Cardiac muscle cell (in vitro differentiated cells and primary cell): ENCODE measurements around the gene IKZF3. TPM values are rescaled to one million over a fixed set of nuclear protein-coding genes. Genes with fewer than 3 reads are reported as not detected.

Experiments used
- DNase-seq, 2 donors: peaks; one replicate each; pipeline versions ENCODE4 v3.0.0 to v3.0.0-alpha.2; 2010 to 2017; ENCODE audit warnings: low read depth in 1 of 2, low spot score in 1 of 2
- H3K27ac ChIP-seq: fragments of 200-600 bp; sonication (generic); 2 replicates; pipeline ENCODE4 v1.5.1; 2016
- H3K27me3 ChIP-seq: fragments of 200-600 bp; sonication (generic); 2 replicates; pipeline ENCODE4 v1.6.0; 2016; ENCODE audit warnings: control low read depth
- H3K36me3 ChIP-seq: fragments of 200-600 bp; sonication (generic); 2 replicates; pipeline ENCODE4 v1.5.1; 2016; ENCODE audit warnings: control low read depth
- H3K4me1 ChIP-seq: fragments of 200-600 bp; sonication (generic); 2 replicates; pipeline ENCODE4 v1.8.1; 2017; ENCODE audit warnings: low read depth, mild to moderate bottlenecking, mixed run types
- H3K4me3 ChIP-seq: fragments of 200-600 bp; sonication (generic); 2 replicates; pipeline ENCODE4 v1.5.1; 2016; ENCODE audit warnings: mild to moderate bottlenecking
- H3K9me3 ChIP-seq: fragments of 200-600 bp; sonication (generic); 2 replicates; pipeline ENCODE4 v1.5.1; 2017; ENCODE audit warnings: low read depth, mild to moderate bottlenecking, control low read depth
- polyA plus RNA-seq: library from polyadenylated mRNA; unstranded; fragments of >200 nt; fragmentation: Nextera tagmentation; extraction: Ambion mirVana; gene quantifications from 2 replicates; pipeline ENCODE4 v1.2.1, GENCODE V29; 2016
- total RNA-seq: library from RNA; depleted of rRNA; stranded (reverse); fragments of >200 nt; gene quantifications from 2 replicates; pipeline ENCODE4 v1.2.3, GENCODE V29; 2016
- TF ChIP-seq, protein P1 (sequence below): IDR thresholded peaks from 2 replicates; pipeline ENCODE4 v1.5.1; 2012; ENCODE audit warnings: low read depth, mild to moderate bottlenecking, low read length

The IKZF3 gene
- total and polyA plus RNA-seq, 2 experiments from 2014 or later = not detected

GRCh38 chr17:39759204-39759603 is 104.9 kb downstream of the IKZF3 start:
- H3K4me3 ChIP-seq = no peak overlapping the region
- no peak for DNase-seq
- no peak overlapping the region for H3K27ac ChIP-seq

GRCh38 chr17:39757931-39758873 is 105.9 kb downstream of the IKZF3 start:
- Histone ChIP-seq H3K27me3 (no peaks in the 10 kb centered on the region), H3K4me1 (peaks cover 13% of the 10 kb centered on the region), H3K9me3 (no peaks in the 10 kb centered on the region), H3K36me3 (no peaks in the 10 kb centered on the region), H3K4me3 (no peak overlapping the region), H3K27ac (no peak overlapping the region)
- TF ChIP-seq, protein P1, sequence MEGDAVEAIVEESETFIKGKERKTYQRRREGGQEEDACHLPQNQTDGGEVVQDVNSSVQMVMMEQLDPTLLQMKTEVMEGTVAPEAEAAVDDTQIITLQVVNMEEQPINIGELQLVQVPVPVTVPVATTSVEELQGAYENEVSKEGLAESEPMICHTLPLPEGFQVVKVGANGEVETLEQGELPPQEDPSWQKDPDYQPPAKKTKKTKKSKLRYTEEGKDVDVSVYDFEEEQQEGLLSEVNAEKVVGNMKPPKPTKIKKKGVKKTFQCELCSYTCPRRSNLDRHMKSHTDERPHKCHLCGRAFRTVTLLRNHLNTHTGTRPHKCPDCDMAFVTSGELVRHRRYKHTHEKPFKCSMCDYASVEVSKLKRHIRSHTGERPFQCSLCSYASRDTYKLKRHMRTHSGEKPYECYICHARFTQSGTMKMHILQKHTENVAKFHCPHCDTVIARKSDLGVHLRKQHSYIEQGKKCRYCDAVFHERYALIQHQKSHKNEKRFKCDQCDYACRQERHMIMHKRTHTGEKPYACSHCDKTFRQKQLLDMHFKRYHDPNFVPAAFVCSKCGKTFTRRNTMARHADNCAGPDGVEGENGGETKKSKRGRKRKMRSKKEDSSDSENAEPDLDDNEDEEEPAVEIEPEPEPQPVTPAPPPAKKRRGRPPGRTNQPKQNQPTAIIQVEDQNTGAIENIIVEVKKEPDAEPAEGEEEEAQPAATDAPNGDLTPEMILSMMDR = no peak
- no peak for DNase-seq

More at GRCh38 chr17:39759204-39759603, 104.9 kb downstream of the IKZF3 start:
- Histone ChIP-seq H3K4me1 (peaks cover 13% of the 10 kb centered on the region), H3K36me3 (no peaks in the 10 kb centered on the region), H3K9me3 (no peaks in the 10 kb centered on the region), H3K27me3 (no peaks in the 10 kb centered on the region)
- TF ChIP-seq, protein P1 = no peak

DNA sequence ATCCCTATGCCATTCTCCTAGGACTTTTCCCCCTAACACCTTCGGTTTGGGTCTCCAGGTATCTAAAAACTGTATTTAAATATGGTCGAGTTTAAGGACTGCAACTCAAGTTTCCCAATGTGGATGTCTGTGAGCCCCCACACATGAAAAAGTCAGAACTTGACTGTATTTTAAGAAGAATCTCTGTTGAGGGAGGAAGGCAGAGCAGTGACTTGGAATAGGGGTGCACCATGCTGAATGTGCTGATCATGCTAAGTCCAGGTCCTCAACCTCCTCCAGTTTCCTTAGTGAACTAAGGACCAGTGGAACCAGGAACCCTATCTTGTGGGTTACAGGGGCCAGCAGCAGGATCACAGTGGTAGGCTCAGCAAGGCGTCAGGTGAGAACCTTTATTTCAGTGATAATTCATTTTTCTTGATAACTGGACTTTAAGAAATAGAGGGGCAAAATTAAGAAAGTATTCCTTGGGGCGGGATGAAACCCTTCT is 106.9 kb downstream of the IKZF3 start:
- TF ChIP-seq, protein P1 = no peak
- H3K9me3 ChIP-seq = no peaks in the 10 kb centered on the region
- no peaks in the 10 kb centered on the region for H3K27me3 ChIP-seq
- H3K27ac ChIP-seq = no peak overlapping the region
- H3K4me1 ChIP-seq = peaks cover 13% of the 10 kb centered on the region
- H3K4me3 ChIP-seq = no peak overlapping the region
- no peak for DNase-seq
- no peaks in the 10 kb centered on the region for H3K36me3 ChIP-seq

DNA sequence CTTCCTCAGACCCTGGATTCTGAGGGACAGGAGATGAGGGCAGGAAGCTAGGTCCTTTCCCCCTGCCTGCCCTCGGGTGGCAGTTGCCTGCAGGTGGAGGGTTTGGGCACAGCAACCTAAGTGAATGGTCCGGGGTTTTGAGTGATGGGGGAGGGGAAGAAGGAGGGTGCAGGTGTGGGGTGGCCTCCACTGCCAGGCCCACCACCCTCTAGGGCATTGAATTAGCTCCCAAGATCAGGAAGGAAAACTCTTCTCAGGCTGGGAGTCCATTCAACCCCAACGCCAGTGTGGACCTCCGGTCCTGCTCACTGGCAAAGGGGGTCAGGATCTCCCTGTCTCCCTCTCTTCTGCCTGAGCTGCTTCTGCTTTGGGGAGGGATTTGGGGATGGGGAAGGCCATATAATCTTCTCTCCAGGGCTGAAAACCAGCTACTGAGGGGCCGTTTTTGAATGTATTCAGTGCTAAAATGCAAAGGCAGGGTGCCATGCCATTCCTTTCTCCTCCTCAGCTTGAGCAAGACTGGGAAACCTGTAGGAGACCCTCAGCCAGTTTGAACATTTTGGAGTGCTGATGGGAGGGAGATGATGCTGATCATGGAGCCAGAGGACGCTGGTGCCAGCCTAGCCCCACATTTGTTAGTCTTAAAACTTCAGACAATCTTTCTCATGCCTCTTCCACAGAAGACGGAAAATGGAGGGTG is 107.6 kb downstream of the IKZF3 start:
- Histone ChIP-seq H3K4me3 (no peak overlapping the region), H3K9me3 (no peaks in the 10 kb centered on the region), H3K27ac (no peak overlapping the region), H3K4me1 (peaks cover 13% of the 10 kb centered on the region), H3K36me3 (no peaks in the 10 kb centered on the region), H3K27me3 (no peaks in the 10 kb centered on the region)
- TF ChIP-seq, protein P1 = no peak
- no peak for DNase-seq

GRCh38 chr17:39755554-39756379 is 108.3 kb downstream of the IKZF3 start:
- no peaks in the 10 kb centered on the region for H3K27me3 ChIP-seq
- H3K27ac ChIP-seq = no peak overlapping the region
- no peak overlapping the region for H3K4me3 ChIP-seq
- H3K36me3 ChIP-seq = no peaks in the 10 kb centered on the region
- no peak for DNase-seq
- TF ChIP-seq, protein P1 = no peak
- H3K9me3 ChIP-seq = no peaks in the 10 kb centered on the region
- peaks cover 13% of the 10 kb centered on the region for H3K4me1 ChIP-seq
